Measurements from ENCODE around the gene STUM.
"Not testable (repeated sequence)": the region's sequence is repeated elsewhere in the genome, so short reads cannot be mapped to it uniquely, and the experiment has no call there.

Gene STUM

GRCh38 chr1:226584164-226584563 is 35.6 kb downstream of the STUM start:
- peak; percentile 31 for DNase-seq

- no peak for DNase-seq
Observed at GRCh38 chr1:226586116-226586515, 37.6 kb downstream of the STUM start.

GRCh38 chr1:226586650-226587422 is 38.3 kb downstream of the STUM start:
- no peak for DNase-seq

GRCh38 chr1:226588484-226588883 is 39.9 kb downstream of the STUM start:
- no peak for DNase-seq

GRCh38 chr1:226589008-226589733 is 40.6 kb downstream of the STUM start:
- no peak for DNase-seq

GRCh38 chr1:226590614-226591013 is 42.0 kb downstream of the STUM start:
- DNase-seq: no peak

- DNase-seq: no peak
Observed at GRCh38 chr1:226593541-226593940, 45.0 kb downstream of the STUM start.

- no peak for DNase-seq
Observed at GRCh38 chr1:226596531-226597165, 48.1 kb downstream of the STUM start.

- no peak for DNase-seq
Observed at GRCh38 chr1:226597616-226598454, 49.3 kb downstream of the STUM start.

GRCh38 chr1:226598455-226598849 is 49.9 kb downstream of the STUM start:
- no peak for DNase-seq

GRCh38 chr1:226598955-226599354 is 50.4 kb downstream of the STUM start:
- not testable (repeated sequence) for DNase-seq

GRCh38 chr1:226599636-226600238 is 51.2 kb downstream of the STUM start:
- DNase-seq: no peak

GRCh38 chr1:226600254-226600653 is 51.7 kb downstream of the STUM start:
- no peak for DNase-seq

GRCh38 chr1:226601456-226601855 is 52.9 kb downstream of the STUM start:
- no peak for DNase-seq

- DNase-seq: no peak
Observed at GRCh38 chr1:226602186-226603021, 53.8 kb downstream of the STUM start.

- no peak for DNase-seq
Observed at GRCh38 chr1:226603022-226603857, 54.7 kb downstream of the STUM start.

- no peak for DNase-seq
Observed at GRCh38 chr1:226603858-226604559, 55.4 kb downstream of the STUM start.

- DNase-seq: no peak
Observed at GRCh38 chr1:226604560-226605317, 56.2 kb downstream of the STUM start.

GRCh38 chr1:226605318-226605950 is 56.9 kb downstream of the STUM start:
- DNase-seq: no peak

All from hematopoietic multipotent progenitor cell treated with erythropoietin and hydrocortisone succinate and interleukin-3 and kit ligand, for 6 days (in vitro differentiated cells).